H9 (cell line): ENCODE results near the gene TMEM63B. TPM values are rescaled to one million over a fixed set of nuclear protein-coding genes. Genes with fewer than 3 reads are reported as not detected.

ENCODE experiments used
- DNase-seq: peaks from one replicate; pipeline ENCODE4 v3.0.0-alpha.2; 2017
- H2AFZ ChIP-seq: one replicate; pipeline ENCODE4 v1.6.1; 2013; ENCODE audit warnings: mild to moderate bottlenecking, low read length, control low read depth, moderate library complexity
- H2AK5ac ChIP-seq: 2 replicates; pipeline ENCODE4 v1.6.1; 2013; ENCODE audit warnings: low read length, control low read depth, mixed read lengths; ENCODE audit not compliant: insufficient read length
- H2BK120ac ChIP-seq: one replicate; pipeline ENCODE4 v1.6.1; 2013; ENCODE audit warnings: low read depth, mild to moderate bottlenecking, low read length, control low read depth, inconsistent platforms; ENCODE audit not compliant: poor library complexity, severe bottlenecking
- H2BK12ac ChIP-seq: 2 replicates; pipeline ENCODE4 v1.6.1; 2013; ENCODE audit warnings: low read length, control low read depth, mixed read lengths, low read depth; ENCODE audit not compliant: insufficient read length
- H2BK15ac ChIP-seq: 2 replicates; pipeline ENCODE4 v1.6.1; 2013; ENCODE audit warnings: low read depth, low read length, control low read depth
- H2BK20ac ChIP-seq: one replicate; pipeline ENCODE4 v1.6.1; 2013; ENCODE audit warnings: low read depth, mild to moderate bottlenecking, low read length, control low read depth, inconsistent platforms; ENCODE audit not compliant: poor library complexity, severe bottlenecking
- H2BK5ac ChIP-seq: 2 replicates; pipeline ENCODE4 v1.6.1; 2013; ENCODE audit warnings: low read length, control low read depth, mixed read lengths; ENCODE audit not compliant: insufficient read length
- H3K14ac ChIP-seq: 2 replicates; pipeline ENCODE4 v1.6.1; 2013; ENCODE audit warnings: low read length, control low read depth; ENCODE audit not compliant: insufficient read depth
- H3K18ac ChIP-seq: 2 replicates; pipeline ENCODE4 v1.6.1; 2013; ENCODE audit warnings: low read depth, mild to moderate bottlenecking, mixed read lengths, low read length, control low read depth; ENCODE audit not compliant: insufficient read length
- H3K23ac ChIP-seq: 2 replicates; pipeline ENCODE4 v1.6.1; 2013; ENCODE audit warnings: low read length, control low read depth, mixed read lengths, low read depth; ENCODE audit not compliant: insufficient read length
- H3K23me2 ChIP-seq: 2 replicates; pipeline ENCODE4 v1.6.1; 2013; ENCODE audit warnings: low read depth, mild to moderate bottlenecking, mixed read lengths, low read length, control low read depth; ENCODE audit not compliant: insufficient read length, poor library complexity, severe bottlenecking
- H3K27ac ChIP-seq: 2 replicates; pipeline ENCODE4 v1.5.1; 2013; ENCODE audit warnings: low read length, control low read depth, mixed read lengths, low read depth; ENCODE audit not compliant: insufficient read length
- H3K27me3 ChIP-seq: 2 replicates; pipeline ENCODE4 v1.6.1; 2013; ENCODE audit warnings: low read length, control low read depth, inconsistent platforms; ENCODE audit not compliant: insufficient read depth
- H3K4ac ChIP-seq: 2 replicates; pipeline ENCODE4 v1.6.1; 2013; ENCODE audit warnings: low read depth, mild to moderate bottlenecking, control low read depth, inconsistent platforms, low read length, moderate library complexity
- H3K4me1 ChIP-seq: 2 replicates; pipeline ENCODE4 v1.6.1; 2013; ENCODE audit warnings: low read length, control low read depth, inconsistent platforms; ENCODE audit not compliant: insufficient read depth
- H3K4me2 ChIP-seq: 2 replicates; pipeline ENCODE4 v1.6.1; 2013; ENCODE audit warnings: low read length, control low read depth, mixed read lengths; ENCODE audit not compliant: insufficient read length, insufficient read depth
- H3K56ac ChIP-seq: 2 replicates; pipeline ENCODE4 v1.6.1; 2013; ENCODE audit warnings: low read depth, mild to moderate bottlenecking, mixed read lengths, low read length, control low read depth; ENCODE audit not compliant: insufficient read length
- H3K79me1 ChIP-seq: 2 replicates; pipeline ENCODE4 v1.6.1; 2013; ENCODE audit warnings: low read depth, mild to moderate bottlenecking, moderate library complexity, low read length, control low read depth, inconsistent platforms; ENCODE audit not compliant: insufficient read depth, poor library complexity, severe bottlenecking
- H3K79me2 ChIP-seq: 2 replicates; pipeline ENCODE4 v1.6.1; 2013; ENCODE audit warnings: low read length, control low read depth, inconsistent platforms; ENCODE audit not compliant: insufficient read depth
- H3K9ac ChIP-seq: 2 replicates; pipeline ENCODE4 v1.6.1; 2013; ENCODE audit warnings: low read length, control low read depth, mixed read lengths; ENCODE audit not compliant: insufficient read length; ENCODE audit errors: extremely low read depth
- H3K9me3 ChIP-seq: one replicate; pipeline ENCODE4 v1.6.1; 2013; ENCODE audit warnings: low read depth, low read length, inconsistent platforms; ENCODE audit not compliant: control insufficient read depth
- H3T11ph ChIP-seq: one replicate; pipeline ENCODE4 v1.6.1; 2013; ENCODE audit warnings: mild to moderate bottlenecking, low read length, control low read depth, inconsistent platforms
- H4K20me1 ChIP-seq: one replicate; pipeline ENCODE4 v1.6.1; 2013; ENCODE audit not compliant: control insufficient read depth, insufficient read length, insufficient read depth
- H4K5ac ChIP-seq: 2 replicates; pipeline ENCODE4 v1.6.1; 2013; ENCODE audit warnings: low read depth, mild to moderate bottlenecking, mixed read lengths, low read length, control low read depth; ENCODE audit not compliant: insufficient read length
- H4K8ac ChIP-seq: replicated peaks from 2 replicates; pipeline ENCODE4 v1.6.1; 2013; ENCODE audit warnings: low read length, control low read depth, mixed read lengths, low read depth; ENCODE audit not compliant: insufficient read length
- H4K91ac ChIP-seq: 2 replicates; pipeline ENCODE4 v1.6.1; 2013; ENCODE audit warnings: low read depth, mild to moderate bottlenecking, moderate library complexity, mixed read lengths, low read length, control low read depth; ENCODE audit not compliant: insufficient read length
- H3K27ac Mint-ChIP-seq, 3 experiments: 2 replicates in 2 of 3; 3 replicates in 1 of 3; pipeline ENCODE4 v1.8.0; 2020 to 2021; ENCODE audit warnings: mixed read lengths in 3 of 3, mild to moderate bottlenecking in 1 of 3, moderate library complexity in 1 of 3
- H3K27me3 Mint-ChIP-seq: 2 replicates; pipeline ENCODE4 v1.8.0; 2021; ENCODE audit warnings: low read depth, mild to moderate bottlenecking, moderate library complexity, mixed read lengths
- H3K36me3 Mint-ChIP-seq, 3 experiments: 2 replicates in 2 of 3; 3 replicates in 1 of 3; pipeline ENCODE4 v1.8.0; 2020 to 2021; ENCODE audit warnings: low read depth in 3 of 3, mixed read lengths in 3 of 3; ENCODE audit not compliant: insufficient read depth in 1 of 3
- H3K4me1 Mint-ChIP-seq, 2 experiments: 2 replicates each; pipeline ENCODE4 v1.8.0; 2020; ENCODE audit warnings: mixed read lengths in 2 of 2
- H3K4me3 Mint-ChIP-seq, 2 experiments: 2 replicates in 1 of 2; 3 replicates in 1 of 2; pipeline ENCODE4 v1.8.0; 2020 to 2021; ENCODE audit warnings: mild to moderate bottlenecking in 2 of 2, mixed read lengths in 2 of 2, moderate library complexity in 1 of 2
- H3K9me3 Mint-ChIP-seq, 2 experiments: 2 replicates in 1 of 2; 3 replicates in 1 of 2; pipeline ENCODE4 v1.8.0; 2020; ENCODE audit warnings: mild to moderate bottlenecking in 2 of 2, mixed read lengths in 2 of 2, moderate library complexity in 1 of 2
- WGBS: extraction: QIAGEN DNeasy Blood & Tissue Kit; methylation state at CpG from one replicate; pipeline ENCODE4 v1.1.7; 2013; ENCODE audit warnings: missing lambda C conversion rate, low lambda C conversion rate, mixed read lengths; ENCODE audit not compliant: insufficient read length; ENCODE audit errors: extremely low coverage; 5-methylcytosine and 5-hydroxymethylcytosine counted together
- total RNA-seq: library from RNA; stranded (reverse); gene quantifications from 2 replicates; pipeline ENCODE4 v1.2.1, GENCODE V29; 2021
- TF ChIP-seq, protein P1 (sequence below): fragments of 200-600 bp; sonication (generic); conservative IDR thresholded peaks from 3 replicates; pipeline ENCODE4 v1.8.0; 2021; ENCODE audit warnings: antibody characterized with exemption, mild to moderate bottlenecking

The TMEM63B gene
- total RNA-seq, 1 experiment from 2014 or later: 56.3 TPM

DNA sequence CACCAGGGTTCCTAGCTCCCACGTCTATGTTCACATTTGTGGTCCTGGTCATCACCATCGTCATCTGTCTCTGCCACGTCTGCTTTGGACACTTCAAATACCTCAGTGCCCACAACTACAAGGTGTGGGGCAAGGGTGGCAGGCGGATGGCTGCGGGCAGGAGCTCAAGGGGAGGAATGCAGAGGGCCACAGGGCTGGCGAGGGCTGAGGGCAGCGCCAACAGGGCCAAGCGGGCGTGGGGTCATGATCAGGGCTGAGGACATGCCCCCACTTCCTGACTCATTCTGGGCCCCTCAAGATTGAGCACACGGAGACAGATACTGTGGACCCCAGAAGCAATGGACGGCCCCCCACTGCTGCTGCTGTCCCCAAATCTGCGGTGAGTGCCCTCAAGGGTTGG, 26.7 kb downstream of the TMEM63B start:
- Histone ChIP-seq H4K20me1 (peaks cover 4% of the 10 kb centered on the region), H4K5ac (no peak overlapping the region), H2AFZ (no peak overlapping the region), H3K79me2 (no peaks in the 10 kb centered on the region), H3K79me1 (no peaks in the 10 kb centered on the region), H3K23me2 (no peaks in the 10 kb centered on the region), H3K4me2 (no peak overlapping the region), H3K4me1 (peaks cover 5% of the 10 kb centered on the region; the same call in 1 of the 2 replicates), H2BK20ac (no peak overlapping the region), H3K27ac (no peak overlapping the region), H2AK5ac (no peak overlapping the region), H3K18ac (no peak overlapping the region), H2BK5ac (no peak overlapping the region), H2BK15ac (no peak overlapping the region), H2BK120ac (no peak overlapping the region), H3K14ac (no peak overlapping the region), H3K9me3 (no peaks in the 10 kb centered on the region), H4K91ac (no peak overlapping the region), H3K23ac (no peak overlapping the region), H3T11ph (no peak overlapping the region), H3K56ac (no peak overlapping the region), H3K9ac (no peak overlapping the region), H3K4ac (no peak overlapping the region), H2BK12ac (no peak overlapping the region), H3K27me3 (no peaks in the 10 kb centered on the region), H4K8ac (no peak overlapping the region)
- H3K4me1 Mint-ChIP-seq: peaks cover 23 to 27% of the 10 kb centered on the region in 2 experiments
- WGBS: no CpG with 5 or more reads among the region's 12 CpGs
- no peak for DNase-seq
- TF ChIP-seq, protein P1, sequence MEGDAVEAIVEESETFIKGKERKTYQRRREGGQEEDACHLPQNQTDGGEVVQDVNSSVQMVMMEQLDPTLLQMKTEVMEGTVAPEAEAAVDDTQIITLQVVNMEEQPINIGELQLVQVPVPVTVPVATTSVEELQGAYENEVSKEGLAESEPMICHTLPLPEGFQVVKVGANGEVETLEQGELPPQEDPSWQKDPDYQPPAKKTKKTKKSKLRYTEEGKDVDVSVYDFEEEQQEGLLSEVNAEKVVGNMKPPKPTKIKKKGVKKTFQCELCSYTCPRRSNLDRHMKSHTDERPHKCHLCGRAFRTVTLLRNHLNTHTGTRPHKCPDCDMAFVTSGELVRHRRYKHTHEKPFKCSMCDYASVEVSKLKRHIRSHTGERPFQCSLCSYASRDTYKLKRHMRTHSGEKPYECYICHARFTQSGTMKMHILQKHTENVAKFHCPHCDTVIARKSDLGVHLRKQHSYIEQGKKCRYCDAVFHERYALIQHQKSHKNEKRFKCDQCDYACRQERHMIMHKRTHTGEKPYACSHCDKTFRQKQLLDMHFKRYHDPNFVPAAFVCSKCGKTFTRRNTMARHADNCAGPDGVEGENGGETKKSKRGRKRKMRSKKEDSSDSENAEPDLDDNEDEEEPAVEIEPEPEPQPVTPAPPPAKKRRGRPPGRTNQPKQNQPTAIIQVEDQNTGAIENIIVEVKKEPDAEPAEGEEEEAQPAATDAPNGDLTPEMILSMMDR: no peak
- H3K27ac Mint-ChIP-seq: 0 out of 7 replicates have a peak overlapping the region, but pooled peaks of 1 of the 3 experiments have one; percentile 14
- H3K36me3 Mint-ChIP-seq: peaks cover 8 to 24% (median 15%) of the 10 kb centered on the region in 3 experiments
- peaks cover 2% of the 10 kb centered on the region; the same call in 1 of the 2 replicates for H3K27me3 Mint-ChIP-seq
- H3K4me3 Mint-ChIP-seq: no peak overlapping the region
- no peaks in the 10 kb centered on the region for H3K9me3 Mint-ChIP-seq
